Heart left ventricle (tissue), 16 donors: Measurements from ENCODE around the gene P3H3. TPM values are rescaled to one million over a fixed set of nuclear protein-coding genes. Genes with fewer than 3 reads are reported as not detected.

Experiments used
- ATAC-seq, 4 donors: fragments of 200-7000 bp; cut with Tn5 transposase; one replicate each; pipeline ENCODE4 v1.9.1; 2020 to 2022; ENCODE audit warnings: moderate library complexity in 4 of 4, mild to moderate bottlenecking in 3 of 4, moderate number of reproducible peaks in 1 of 4
- DNase-seq, 5 donors: peaks; one replicate each; pipeline ENCODE4 v3.0.0-alpha.2; 2020
- H3K27ac ChIP-seq, 12 donors: fragments of 200-600 bp; sonication (generic) in 4 of 12; one replicate each; pipeline versions ENCODE4 v1.5.0 to v1.8.0; 2016 to 2022; ENCODE audit warnings: mild to moderate bottlenecking in 2 of 12
- H3K27me3 ChIP-seq, 9 donors: fragments of 200-600 bp; sonication (generic) in 2 of 9; one replicate each; pipeline versions ENCODE4 v1.5.1 to v1.8.0; 2016 to 2022; ENCODE audit warnings: mild to moderate bottlenecking in 3 of 9
- H3K36me3 ChIP-seq, 9 donors: fragments of 200-600 bp; sonication (generic) in 2 of 9; one replicate each; pipeline versions ENCODE4 v1.5.0 to v1.8.0; 2018 to 2022; ENCODE audit warnings: mild to moderate bottlenecking in 2 of 9
- H3K4me1 ChIP-seq, 12 donors: fragments of 200-600 bp; sonication (generic) in 4 of 12; one replicate each; pipeline versions ENCODE4 v1.5.0 to v1.8.0; 2016 to 2022; ENCODE audit warnings: mild to moderate bottlenecking in 3 of 12
- H3K4me3 ChIP-seq, 12 donors: fragments of 200-600 bp; sonication (generic) in 4 of 12; one replicate each; pipeline versions ENCODE4 v1.5.0 to v1.8.0; 2017 to 2022; ENCODE audit warnings: mild to moderate bottlenecking in 9 of 12, moderate library complexity in 4 of 12
- H3K9me3 ChIP-seq, 12 donors: fragments of 200-600 bp; sonication (generic) in 4 of 12; one replicate each; pipeline versions ENCODE4 v1.5.0 to v1.8.0; 2016 to 2022; ENCODE audit warnings: mild to moderate bottlenecking in 1 of 12
- POLR2A ChIP-seq, 2 donors: fragments of 450-650 bp; IDR thresholded peaks; one replicate each; pipeline ENCODE4 v1.6.1; 2017; ENCODE audit warnings: antibody characterized with exemption in 2 of 2, mild to moderate bottlenecking in 2 of 2, moderate library complexity in 2 of 2
- WGBS, 4 donors: extraction: QIAGEN DNeasy Blood & Tissue Kit in 2 of 4; methylation state at CpG; one replicate each; pipeline versions ENCODE4 v1.1.5 to v1.1.7; 2013 to 2018; 5-methylcytosine and 5-hydroxymethylcytosine counted together
- intact Hi-C, 10 donors: fragments of 100-400 bp; cut with DNase I; formaldehyde crosslinking; loops; one replicate each; pipeline versions ENCODE4 v1.11.1 to v1.14.2; 2022
- polyA plus RNA-seq, 2 donors: library from polyadenylated mRNA; stranded (reverse); fragments of 200-250 nt; gene quantifications; one replicate each; pipeline ENCODE4 v1.2.3, GENCODE V29; 2013
- total RNA-seq, 9 donors: library from RNA; depleted of rRNA in 2 of 9; stranded (reverse); fragments of >200 nt in 2 of 9; fragmentation: NEBNext Ultra II Directional in 3 of 9; extraction: Animal tissue kit (Norgen Biotek cat#: 25700) in 3 of 9; gene quantifications; one replicate each; pipeline versions ENCODE4 v1.1.0 to v1.2.4, GENCODE V29; 2016 to 2023
- TF ChIP-seq, protein P1 (sequence below), 12 donors: fragments of 200-600 bp; sonication (generic) in 4 of 12; IDR thresholded peaks; one replicate each; pipeline versions ENCODE4 v1.5.0 to v1.8.0; 2018 to 2022; ENCODE audit warnings: antibody characterized with exemption in 12 of 12, mild to moderate bottlenecking in 5 of 12
- donor health status: ischemic (EF 13 %, LVEDD 7.1; RV severe dilation, severe dysfunction).
- donor health status: healthy with polysubstance abuse.
- donor health status: DM: no; HTN: yes; CAD: no.
- donor health status: DM: no; HTN: no; CAD: no.
- donor health status: ischemic (EF 25% LVEDD 6.9; RV normal size, moderate dysfunction).
- donor health status: ischemic (EF 25% LVEDD 5.7; RV mildly dilated, moderate dysfunction).
- donor health status: healthy.
- donor health status: DM: yes; HTN: yes; CAD: no.
- donor health status: ischemic (EF 35%, LVEDD 5.7; RV mildly dilated, moderate dysfunction).
- donor health status: nonischemic (EF 11% LVEDD 7.7; RV severe dilation, severe dysfunction).
- donor health status: DM: yes; HTN: yes; CAD: no.
- donor health status: PGD.
- donor health status: ischemic (EF 29% LVEDD 5.4; RV normal size, mild dysfunction).
- donor health status: nonischemic (EF 23%, LVEDD 6.1; RV moderate dilation, normal function).

Gene P3H3
- total and polyA plus RNA-seq, 11 donors: 4.2 to 29.9 (median 16.6) TPM

DNA sequence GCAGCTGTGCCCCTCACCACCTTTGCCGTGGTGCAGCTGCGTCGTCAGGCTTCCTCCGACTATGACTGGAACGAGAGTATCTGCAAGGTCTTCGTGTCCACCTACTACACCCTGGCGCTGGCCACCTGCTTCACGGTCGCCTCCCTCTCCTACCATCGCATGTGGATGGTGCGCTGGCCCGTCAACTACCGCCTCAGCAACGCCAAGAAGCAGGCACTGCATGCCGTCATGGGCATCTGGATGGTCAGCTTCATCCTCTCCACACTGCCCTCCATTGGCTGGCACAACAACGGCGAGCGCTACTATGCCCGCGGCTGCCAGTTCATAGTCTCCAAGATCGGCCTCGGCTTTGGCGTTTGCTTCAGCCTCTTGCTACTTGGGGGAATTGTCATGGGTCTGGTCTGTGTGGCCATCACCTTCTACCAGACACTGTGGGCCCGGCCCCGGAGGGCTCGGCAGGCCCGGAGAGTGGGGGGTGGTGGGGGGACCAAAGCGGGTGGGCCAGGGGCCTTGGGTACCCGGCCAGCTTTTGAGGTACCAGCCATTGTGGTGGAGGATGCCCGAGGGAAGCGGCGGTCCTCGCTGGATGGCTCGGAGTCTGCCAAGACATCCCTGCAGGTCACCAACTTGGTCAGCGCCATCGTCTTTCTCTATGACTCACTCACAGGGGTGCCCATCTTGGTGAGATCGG lies 4.0 kb upstream of the P3H3 start:
- WGBS, 4 donors: 91 to 95% (median 92%) methylated on average over 32 to 37 of the region's 37 CpGs
- no peak for ATAC-seq
- H3K36me3 ChIP-seq: peaks cover 0 to 4% (median 0%) of the 10 kb centered on the region in 9 donors
- peak in 1 of 5 donors; percentile 30 for DNase-seq
- H3K4me3 ChIP-seq: no peak overlapping the region
- H3K27me3 ChIP-seq: peaks cover 0 to 21% (median 0%) of the 10 kb centered on the region in 9 donors
- no peak overlapping the region for H3K27ac ChIP-seq
- H3K9me3 ChIP-seq: no peaks in the 10 kb centered on the region
- TF ChIP-seq, protein P1, sequence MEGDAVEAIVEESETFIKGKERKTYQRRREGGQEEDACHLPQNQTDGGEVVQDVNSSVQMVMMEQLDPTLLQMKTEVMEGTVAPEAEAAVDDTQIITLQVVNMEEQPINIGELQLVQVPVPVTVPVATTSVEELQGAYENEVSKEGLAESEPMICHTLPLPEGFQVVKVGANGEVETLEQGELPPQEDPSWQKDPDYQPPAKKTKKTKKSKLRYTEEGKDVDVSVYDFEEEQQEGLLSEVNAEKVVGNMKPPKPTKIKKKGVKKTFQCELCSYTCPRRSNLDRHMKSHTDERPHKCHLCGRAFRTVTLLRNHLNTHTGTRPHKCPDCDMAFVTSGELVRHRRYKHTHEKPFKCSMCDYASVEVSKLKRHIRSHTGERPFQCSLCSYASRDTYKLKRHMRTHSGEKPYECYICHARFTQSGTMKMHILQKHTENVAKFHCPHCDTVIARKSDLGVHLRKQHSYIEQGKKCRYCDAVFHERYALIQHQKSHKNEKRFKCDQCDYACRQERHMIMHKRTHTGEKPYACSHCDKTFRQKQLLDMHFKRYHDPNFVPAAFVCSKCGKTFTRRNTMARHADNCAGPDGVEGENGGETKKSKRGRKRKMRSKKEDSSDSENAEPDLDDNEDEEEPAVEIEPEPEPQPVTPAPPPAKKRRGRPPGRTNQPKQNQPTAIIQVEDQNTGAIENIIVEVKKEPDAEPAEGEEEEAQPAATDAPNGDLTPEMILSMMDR (IDR thresholded peaks at IDR 0.05): no peak
- TF ChIP-seq POLR2A (IDR thresholded peaks at IDR 0.05): no peak
- intact Hi-C loops: loop anchor here in 5 of 10 donors (2.0 to 10.0 kb wide), 5 partner anchors 45 to 209 kb away; partner anchors contain the start of genes LAG3 (in 1 of the 5) and MLF2 (in 1 of the 5)
- peaks cover 0 to 50% (median 27%) of the 10 kb centered on the region in 12 donors for H3K4me1 ChIP-seq

DNA sequence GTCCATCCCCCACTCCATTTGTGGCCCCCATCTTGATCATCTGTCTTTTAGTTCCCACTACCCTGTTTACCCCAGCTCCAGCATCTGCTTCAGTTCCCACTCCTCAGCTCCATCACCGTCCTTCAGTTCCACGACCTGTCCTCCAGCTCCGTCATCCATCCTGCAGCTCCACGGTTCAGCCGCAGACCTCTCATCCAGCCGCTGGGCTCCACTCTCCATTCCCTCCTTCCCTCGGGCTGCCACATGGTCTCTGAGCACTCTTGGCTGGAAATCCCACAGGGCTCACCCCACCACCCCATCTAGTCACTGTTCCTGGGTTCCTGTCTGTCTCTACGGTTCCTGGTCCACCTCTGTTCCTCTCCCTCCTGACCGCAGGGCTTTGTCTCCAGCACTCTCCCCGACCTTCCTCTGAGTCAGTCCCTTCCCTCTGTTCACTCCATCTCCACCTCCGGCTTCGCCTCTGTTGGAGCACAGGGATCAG lies 3.3 kb upstream of the P3H3 start:
- DNase-seq (peak in 1 of 5 donors; percentile 18), ATAC-seq (no peak)
- WGBS, 4 donors: 46 to 50% (median 49%) methylated on average over 11 to 12 of the region's 12 CpGs
- no peak overlapping the region for H3K27ac ChIP-seq
- TF ChIP-seq POLR2A (IDR thresholded peaks at IDR 0.05): no peak
- TF ChIP-seq, protein P1 (IDR thresholded peaks at IDR 0.05): no peak
- no peaks in the 10 kb centered on the region for H3K9me3 ChIP-seq
- peaks cover 0 to 55% (median 28%) of the 10 kb centered on the region in 12 donors for H3K4me1 ChIP-seq
- peak overlapping the region in 5 of 12 donors; percentile 5 to 36 (median 24) for H3K4me3 ChIP-seq
- intact Hi-C loops: loop anchor here (1.0 to 10.0 kb wide), 8 partner anchors 46 to 210 kb away; partner anchors contain the start of genes MLF2 (in 7 of the 10) and LAG3 (in 1 of the 10)
- peaks cover 0 to 1% (median 0%) of the 10 kb centered on the region in 9 donors for H3K36me3 ChIP-seq
- H3K27me3 ChIP-seq: peaks cover 0 to 21% (median 0%) of the 10 kb centered on the region in 9 donors

DNA sequence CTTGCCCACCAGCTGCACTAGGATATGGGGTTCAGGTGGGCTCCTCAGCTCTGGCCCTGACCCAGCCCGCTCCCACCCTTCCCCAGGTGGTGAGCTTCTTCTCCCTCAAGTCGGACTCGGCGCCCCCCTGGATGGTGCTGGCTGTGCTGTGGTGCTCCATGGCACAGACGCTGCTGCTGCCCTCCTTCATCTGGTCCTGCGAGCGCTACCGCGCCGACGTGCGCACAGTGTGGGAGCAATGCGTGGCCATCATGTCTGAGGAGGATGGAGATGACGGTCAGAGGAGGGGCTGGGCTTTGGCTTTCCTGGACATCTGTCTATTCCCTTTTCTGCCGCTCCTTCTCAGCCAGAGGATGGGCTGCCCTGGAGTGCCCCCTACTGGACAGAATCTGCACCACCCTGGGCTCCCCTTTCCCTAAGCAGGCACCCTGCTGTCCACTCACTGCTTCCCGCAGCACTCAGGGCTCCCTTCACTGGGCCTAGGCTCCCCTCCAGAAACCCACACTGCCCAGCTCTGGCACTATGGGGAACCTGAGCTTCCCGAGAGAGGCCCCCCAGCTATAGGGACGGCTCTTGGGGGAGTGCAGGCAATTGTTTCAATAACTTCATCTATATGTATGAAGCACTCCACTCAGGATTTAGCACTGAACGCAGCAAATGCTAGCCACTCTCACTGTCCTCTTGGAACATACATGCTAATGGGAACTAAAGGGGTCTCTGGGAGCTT lies 2.6 kb upstream of the P3H3 start:
- Histone ChIP-seq H3K4me1 (peaks cover 0 to 55% (median 27%) of the 10 kb centered on the region in 12 donors), H3K9me3 (no peaks in the 10 kb centered on the region), H3K4me3 (peak overlapping the region in 5 of 12 donors; percentile 5 to 36 (median 24)), H3K27me3 (peaks cover 0 to 21% (median 0%) of the 10 kb centered on the region in 9 donors), H3K27ac (no peak overlapping the region), H3K36me3 (peaks cover 0 to 2% (median 0%) of the 10 kb centered on the region in 9 donors)
- WGBS, 4 donors: 11 to 15% (median 13%) methylated on average over 16 to 19 of the region's 19 CpGs
- peak; percentile 83 to 92 (median 86) for DNase-seq
- peak; percentile 58 to 69 (median 60) for ATAC-seq
- TF ChIP-seq, protein P1 (IDR thresholded peaks at IDR 0.05): peak; percentile 82 to 95 (median 91)
- no peak for TF ChIP-seq POLR2A (IDR thresholded peaks at IDR 0.05)
- intact Hi-C loops: loop anchor here (1.0 to 10.0 kb wide), 8 partner anchors 47 to 211 kb away; partner anchors contain the start of genes MLF2 (in 6 of the 10) and LAG3 (in 1 of the 10)
